HepG2 (cell line): ENCODE measurements around the gene CALML6. TPM values are rescaled to one million over a fixed set of nuclear protein-coding genes. Genes with fewer than 3 reads are reported as not detected.

Source experiments
- AGO1 ChIP-seq: fragments of 200-400 bp; formaldehyde crosslinking; IDR thresholded peaks from 2 replicates; pipeline ENCODE4 v1.6.1; 2017; ENCODE audit warnings: mild to moderate bottlenecking, low read depth, low read length, moderate library complexity; ENCODE audit not compliant: poor library complexity, severe bottlenecking
- BATF2 ChIP-seq: sonication (generic); formaldehyde crosslinking; IDR thresholded peaks from 2 replicates; pipeline ENCODE4 v1.8.0; 2022; ENCODE audit warnings: mild to moderate bottlenecking, missing genetic modification reagents, moderate library complexity
- DNMT3B ChIP-seq: conservative IDR thresholded peaks from 2 replicates; pipeline ENCODE4 v1.6.1; 2016; ENCODE audit warnings: missing biosample characterization, control low read depth
- DR1 ChIP-seq: sonication (generic); formaldehyde crosslinking; IDR thresholded peaks from 2 replicates; pipeline ENCODE4 v1.8.0; 2021; ENCODE audit warnings: mild to moderate bottlenecking, missing genetic modification reagents, inconsistent platforms
- FOXM1 ChIP-seq: sonication (generic); formaldehyde crosslinking; IDR thresholded peaks from 2 replicates; pipeline ENCODE4 v1.5.0; 2020; ENCODE audit warnings: missing genetic modification reagents
- HOMEZ ChIP-seq: IDR thresholded peaks from 2 replicates; pipeline ENCODE4 v1.6.1; 2016; ENCODE audit warnings: low read depth
- MAF1 ChIP-seq: sonication (generic); formaldehyde crosslinking; IDR thresholded peaks from 2 replicates; pipeline ENCODE4 v1.5.0; 2020; ENCODE audit warnings: missing genetic modification reagents, borderline replicate concordance
- MED13 ChIP-seq: sonication (generic); formaldehyde crosslinking; IDR thresholded peaks from 2 replicates; pipeline ENCODE4 v1.5.0; 2020; ENCODE audit warnings: missing genetic modification reagents
- MXI1 ChIP-seq: IDR thresholded peaks from 3 replicates; pipeline ENCODE4 v1.6.1; 2012; ENCODE audit warnings: low read depth, low read length, inconsistent platforms, borderline replicate concordance
- SP2 ChIP-seq: sonication (generic); formaldehyde crosslinking; IDR thresholded peaks from 2 replicates; pipeline ENCODE4 v1.5.1; 2020; ENCODE audit warnings: mild to moderate bottlenecking, missing genetic modification reagents
- SRSF4 ChIP-seq: fragments of 200-400 bp; formaldehyde crosslinking; IDR thresholded peaks from one replicate; pipeline ENCODE4 v1.6.1; 2018; ENCODE audit warnings: mild to moderate bottlenecking, low read depth, low read length, moderate library complexity; ENCODE audit not compliant: poor library complexity, severe bottlenecking
- TEF ChIP-seq: sonication (generic); formaldehyde crosslinking; IDR thresholded peaks from 2 replicates; pipeline ENCODE4 v1.5.0; 2020; ENCODE audit warnings: missing genetic modification reagents
- TRAFD1 ChIP-seq: sonication (generic); formaldehyde crosslinking; IDR thresholded peaks from 2 replicates; pipeline ENCODE4 v1.5.1; 2020; ENCODE audit warnings: missing genetic modification reagents, mild to moderate bottlenecking, borderline replicate concordance
- ZBTB7A ChIP-seq: sonication (generic); formaldehyde crosslinking; IDR thresholded peaks from 2 replicates; pipeline ENCODE4 v1.8.0; 2022; ENCODE audit warnings: mild to moderate bottlenecking, missing genetic modification reagents
- ZFP1 ChIP-seq: IDR thresholded peaks from 2 replicates; pipeline ENCODE4 v1.6.1; 2016
- ZNF143 ChIP-seq: sonication (generic); formaldehyde crosslinking; IDR thresholded peaks from 2 replicates; pipeline ENCODE4 v1.4.0; 2020; ENCODE audit warnings: missing genetic modification reagents
- ZNF263 ChIP-seq: sonication (generic); formaldehyde crosslinking; IDR thresholded peaks from 2 replicates; pipeline ENCODE4 v1.4.0; 2020; ENCODE audit warnings: missing genetic modification reagents
- ZNF329 ChIP-seq: sonication (generic); formaldehyde crosslinking; IDR thresholded peaks from 2 replicates; pipeline ENCODE4 v1.9.0; 2021; ENCODE audit warnings: low read depth, mild to moderate bottlenecking, missing genetic modification reagents
- ZNF577 ChIP-seq: sonication (generic); formaldehyde crosslinking; IDR thresholded peaks from 2 replicates; pipeline ENCODE4 v1.4.0; 2020; ENCODE audit warnings: mild to moderate bottlenecking, low read depth, missing genetic modification reagents, borderline replicate concordance
- ZNF768 ChIP-seq: sonication (generic); formaldehyde crosslinking; IDR thresholded peaks from 2 replicates; pipeline ENCODE4 v1.4.0; 2020; ENCODE audit warnings: missing genetic modification reagents
- polyA plus RNA-seq, 8 experiments: library from polyadenylated mRNA; depleted of rRNA in 3 of 8; stranded (reverse) in 7 of 8; unstranded in 1 of 8; fragments of >200 nt; fragmentation: Illumina TruSeq in 4 of 8; extraction: Trizol in 4 of 8; gene quantifications; 2 replicates each; pipeline versions ENCODE4 v1.2.1 to v1.2.3, GENCODE V29; 2011 to 2016; ENCODE audit warnings: low read depth in 4 of 8, missing spikeins in 1 of 8, mixed read lengths in 1 of 8; ENCODE audit not compliant: insufficient read depth in 1 of 8
- total RNA-seq, 5 experiments: library from RNA; depleted of rRNA; stranded (reverse); fragments of >200 nt; fragmentation: Illumina TruSeq; extraction: Trizol; gene quantifications; 2 replicates each; pipeline ENCODE4 v1.2.3, GENCODE V29; 2016; ENCODE audit warnings: low read depth in 1 of 5
- TF ChIP-seq, protein P1 (sequence below): fragments of 450-650 bp; IDR thresholded peaks from 2 replicates; pipeline ENCODE4 v1.6.1; 2016
- TF ChIP-seq, protein P2 (sequence below): sonication (generic); formaldehyde crosslinking; IDR thresholded peaks from 2 replicates; pipeline ENCODE4 v1.4.0; 2020; ENCODE audit warnings: missing genetic modification reagents; ENCODE audit errors: not compliant biosample characterization

CALML6 gene
- total and polyA plus RNA-seq, 2 of the 13 experiments (the other 11 are each of a cell fraction or from before 2014, with no cell fraction given), result 0.11 to 0.12 TPM

- TF ChIP-seq ZNF143 (CRISPR knock-in tag) (peak; percentile 81), BATF2 (CRISPR knock-in tag) (no peak), TEF (CRISPR knock-in tag) (peak; percentile 51; the same call in 1 of the 2 replicates), ZBTB7A (CRISPR knock-in tag) (peak; percentile 86; the same call in 1 of the 2 replicates), MED13 (CRISPR knock-in tag) (peak; percentile 70), SP2 (CRISPR knock-in tag) (no peak), HOMEZ (no peak; the same call in 1 of the 2 replicates), DNMT3B (CRISPR knock-in tag) (no peak), ZNF329 (CRISPR knock-in tag) (no peak), FOXM1 (CRISPR knock-in tag) (no peak), MAF1 (CRISPR knock-in tag) (peak; percentile 83; the same call in 1 of the 2 replicates), MXI1 (peak; percentile 62; the same call in 1 of the 3 replicates), SRSF4 (no peak), ZNF263 (peak; percentile 50; the same call in 1 of the 2 replicates), ZNF577 (CRISPR knock-in tag) (no peak), TRAFD1 (CRISPR knock-in tag) (no peak), DR1 (peak; percentile 89), AGO1 (no peak), ZNF768 (peak; percentile 62; the same call in 1 of the 2 replicates), ZFP1 (CRISPR knock-in tag) (no peak)
- TF ChIP-seq, protein P1, sequence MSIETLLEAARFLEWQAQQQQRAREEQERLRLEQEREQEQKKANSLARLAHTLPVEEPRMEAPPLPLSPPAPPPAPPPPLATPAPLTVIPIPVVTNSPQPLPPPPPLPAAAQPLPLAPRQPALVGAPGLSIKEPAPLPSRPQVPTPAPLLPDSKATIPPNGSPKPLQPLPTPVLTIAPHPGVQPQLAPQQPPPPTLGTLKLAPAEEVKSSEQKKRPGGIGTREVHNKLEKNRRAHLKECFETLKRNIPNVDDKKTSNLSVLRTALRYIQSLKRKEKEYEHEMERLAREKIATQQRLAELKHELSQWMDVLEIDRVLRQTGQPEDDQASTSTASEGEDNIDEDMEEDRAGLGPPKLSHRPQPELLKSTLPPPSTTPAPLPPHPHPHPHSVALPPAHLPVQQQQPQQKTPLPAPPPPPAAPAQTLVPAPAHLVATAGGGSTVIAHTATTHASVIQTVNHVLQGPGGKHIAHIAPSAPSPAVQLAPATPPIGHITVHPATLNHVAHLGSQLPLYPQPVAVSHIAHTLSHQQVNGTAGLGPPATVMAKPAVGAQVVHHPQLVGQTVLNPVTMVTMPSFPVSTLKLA, result no peak
- TF ChIP-seq, protein P2, sequence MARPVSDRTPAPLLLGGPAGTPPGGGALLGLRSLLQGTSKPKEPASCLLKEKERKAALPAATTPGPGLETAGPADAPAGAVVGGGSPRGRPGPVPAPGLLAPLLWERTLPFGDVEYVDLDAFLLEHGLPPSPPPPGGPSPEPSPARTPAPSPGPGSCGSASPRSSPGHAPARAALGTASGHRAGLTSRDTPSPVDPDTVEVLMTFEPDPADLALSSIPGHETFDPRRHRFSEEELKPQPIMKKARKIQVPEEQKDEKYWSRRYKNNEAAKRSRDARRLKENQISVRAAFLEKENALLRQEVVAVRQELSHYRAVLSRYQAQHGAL (CRISPR knock-in tag), result peak; percentile 15
Observed at GRCh38 chr1:1942753-1943656, 27.9 kb downstream of the CALML6 start (continued).
